Parathyroid adenoma (tissue), 2 donors: Measurements from ENCODE around the gene POU6F2.

Source experiments
- H2AFZ ChIP-seq: fragments of 300-600 bp; sonication (generic); one replicate; pipeline ENCODE4 v1.7.0; 2017; ENCODE audit warnings: antibody characterized with exemption, mild to moderate bottlenecking
- H3K27ac ChIP-seq: fragments of 300-600 bp; sonication (generic); one replicate; pipeline ENCODE4 v1.7.0; 2017
- H3K27me3 ChIP-seq: fragments of 300-600 bp; sonication (generic); one replicate; pipeline ENCODE4 v1.7.0; 2017; ENCODE audit warnings: low read length; ENCODE audit not compliant: control insufficient read depth, insufficient read depth
- H3K36me3 ChIP-seq: fragments of 300-600 bp; sonication (generic); one replicate; pipeline ENCODE4 v1.7.0; 2017; ENCODE audit warnings: low read length; ENCODE audit not compliant: control insufficient read depth, insufficient read depth
- H3K4me1 ChIP-seq: fragments of 300-600 bp; sonication (generic); one replicate; pipeline ENCODE4 v1.7.0; 2017; ENCODE audit warnings: control low read depth
- H3K4me2 ChIP-seq: fragments of 300-600 bp; sonication (generic); one replicate; pipeline ENCODE4 v1.7.0; 2017; ENCODE audit warnings: low read length
- H3K4me3 ChIP-seq: fragments of 300-600 bp; sonication (generic); one replicate; pipeline ENCODE4 v1.7.0; 2017; ENCODE audit warnings: low read depth, low read length
- H3K79me2 ChIP-seq: fragments of 300-600 bp; sonication (generic); one replicate; pipeline ENCODE4 v1.7.0; 2017; ENCODE audit warnings: control low read depth
- H3K9ac ChIP-seq: fragments of 300-600 bp; sonication (generic); one replicate; pipeline ENCODE4 v1.7.0; 2017; ENCODE audit warnings: mild to moderate bottlenecking
- H3K9me3 ChIP-seq: fragments of 300-600 bp; sonication (generic); one replicate; pipeline ENCODE4 v1.7.0; 2017; ENCODE audit warnings: low read length; ENCODE audit not compliant: control insufficient read depth
- CTCF ChIP-seq: fragments of 300-600 bp; sonication (generic); IDR thresholded peaks from one replicate; pipeline ENCODE4 v1.7.0; 2017; ENCODE audit warnings: antibody characterized with exemption, mild to moderate bottlenecking
- donor health status: primary hyperparathyroidism.

POU6F2 gene

GRCh38 chr7:39293056-39293823 is 315.5 kb downstream of the POU6F2 start:
- Histone ChIP-seq H3K36me3 (no peaks in the 10 kb centered on the region), H3K79me2 (no peaks in the 10 kb centered on the region)
- TF ChIP-seq CTCF: no peak

GRCh38 chr7:39294022-39294421 is 316.3 kb downstream of the POU6F2 start:
- TF ChIP-seq CTCF: no peak
- Histone ChIP-seq H3K27ac (no peak overlapping the region), H3K27me3 (no peaks in the 10 kb centered on the region), H3K36me3 (no peaks in the 10 kb centered on the region), H3K4me1 (no peaks in the 10 kb centered on the region), H3K4me3 (no peak overlapping the region), H3K79me2 (no peaks in the 10 kb centered on the region), H3K9ac (no peak overlapping the region), H3K9me3 (no peaks in the 10 kb centered on the region), H3K4me2 (no peak overlapping the region), H2AFZ (no peak overlapping the region)

More at GRCh38 chr7:39293056-39293823, 315.5 kb downstream of the POU6F2 start:
- no peaks in the 10 kb centered on the region for H3K9me3 ChIP-seq
- H3K4me3 ChIP-seq: no peak overlapping the region
- no peak overlapping the region for H3K27ac ChIP-seq
- H3K4me2 ChIP-seq: no peak overlapping the region
- no peaks in the 10 kb centered on the region for H3K4me1 ChIP-seq
- no peaks in the 10 kb centered on the region for H3K27me3 ChIP-seq
- H2AFZ ChIP-seq: no peak overlapping the region
- H3K9ac ChIP-seq: no peak overlapping the region

GRCh38 chr7:39295796-39296195 is 318.1 kb downstream of the POU6F2 start:
- no peak overlapping the region for H2AFZ ChIP-seq
- H3K9ac ChIP-seq: no peak overlapping the region
- H3K79me2 ChIP-seq: no peaks in the 10 kb centered on the region
- H3K36me3 ChIP-seq: no peaks in the 10 kb centered on the region
- no peaks in the 10 kb centered on the region for H3K9me3 ChIP-seq
- no peak overlapping the region for H3K4me2 ChIP-seq
- H3K4me1 ChIP-seq: no peaks in the 10 kb centered on the region
- TF ChIP-seq CTCF: no peak
- H3K27me3 ChIP-seq: no peaks in the 10 kb centered on the region
- no peak overlapping the region for H3K4me3 ChIP-seq
- no peak overlapping the region for H3K27ac ChIP-seq

- no peak overlapping the region for H3K9ac ChIP-seq
- H3K79me2 ChIP-seq: no peaks in the 10 kb centered on the region
- H2AFZ ChIP-seq: no peak overlapping the region
- no peaks in the 10 kb centered on the region for H3K9me3 ChIP-seq
- H3K27ac ChIP-seq: no peak overlapping the region
- no peaks in the 10 kb centered on the region for H3K36me3 ChIP-seq
- no peaks in the 10 kb centered on the region for H3K4me1 ChIP-seq
- no peak for TF ChIP-seq CTCF
- H3K4me2 ChIP-seq: no peak overlapping the region
- no peak overlapping the region for H3K4me3 ChIP-seq
- no peaks in the 10 kb centered on the region for H3K27me3 ChIP-seq
Observed at GRCh38 chr7:39299695-39300094, 322.0 kb downstream of the POU6F2 start.

GRCh38 chr7:39300276-39300675 is 322.6 kb downstream of the POU6F2 start:
- Histone ChIP-seq H3K27me3 (no peaks in the 10 kb centered on the region), H3K4me3 (no peak overlapping the region), H2AFZ (no peak overlapping the region), H3K27ac (no peak overlapping the region), H3K4me2 (no peak overlapping the region), H3K4me1 (no peaks in the 10 kb centered on the region), H3K79me2 (no peaks in the 10 kb centered on the region), H3K9me3 (no peaks in the 10 kb centered on the region), H3K36me3 (no peaks in the 10 kb centered on the region), H3K9ac (no peak overlapping the region)
- no peak for TF ChIP-seq CTCF
